AG04450 (cell line): ENCODE data around the gene PCAT6. TPM values are rescaled to one million over a fixed set of nuclear protein-coding genes. Genes with fewer than 3 reads are reported as not detected.

Source experiments
- CTCF ChIA-PET: fragments of 300-600, 350-600 bp; formaldehyde crosslinking; extraction: SDS; loops from one replicate; lab custom pipeline; 2022; ENCODE audit warnings: antibody characterized with exemption, inconsistent platforms; lab: Charles Lee
- POLR2A ChIA-PET: fragments of 350-600 bp; formaldehyde crosslinking; extraction: SDS; loops from one replicate; lab custom pipeline; 2021; ENCODE audit warnings: antibody characterized with exemption, inconsistent platforms; lab: Yijun Ruan, JAX
- DNase-seq: peaks from one replicate; pipeline ENCODE4 v3.0.0-alpha.2; 2011; ENCODE audit warnings: low read depth, low spot score
- H3K27ac ChIP-seq: one replicate; pipeline ENCODE4 v1.5.1; 2012; ENCODE audit warnings: low read depth, low read length, control low read depth
- H3K27me3 ChIP-seq: one replicate; pipeline ENCODE4 v1.6.0; 2012; ENCODE audit warnings: low read length; ENCODE audit not compliant: control insufficient read depth, insufficient read depth
- H3K4me3 ChIP-seq: 2 replicates; pipeline ENCODE4 v1.5.1; 2011; ENCODE audit warnings: mild to moderate bottlenecking, low read depth, low read length, control low read depth
- H3K9me3 ChIP-seq: 2 replicates; pipeline ENCODE4 v1.5.1; 2012; ENCODE audit warnings: low read length; ENCODE audit not compliant: control insufficient read depth, insufficient read depth
- polyA plus RNA-seq: library from polyadenylated mRNA; depleted of rRNA; stranded (reverse); fragments of >200 nt; gene quantifications from 2 replicates; pipeline ENCODE4 v1.2.3, GENCODE V29; 2011
- TF ChIP-seq, protein P1 (sequence below): IDR thresholded peaks from 2 replicates; pipeline ENCODE4 v1.5.1; 2011; ENCODE audit warnings: low read depth, low read length, control low read depth, inconsistent platforms

The PCAT6 gene
- polyA plus RNA-seq, 1 experiment: 3.0 TPM

DNA sequence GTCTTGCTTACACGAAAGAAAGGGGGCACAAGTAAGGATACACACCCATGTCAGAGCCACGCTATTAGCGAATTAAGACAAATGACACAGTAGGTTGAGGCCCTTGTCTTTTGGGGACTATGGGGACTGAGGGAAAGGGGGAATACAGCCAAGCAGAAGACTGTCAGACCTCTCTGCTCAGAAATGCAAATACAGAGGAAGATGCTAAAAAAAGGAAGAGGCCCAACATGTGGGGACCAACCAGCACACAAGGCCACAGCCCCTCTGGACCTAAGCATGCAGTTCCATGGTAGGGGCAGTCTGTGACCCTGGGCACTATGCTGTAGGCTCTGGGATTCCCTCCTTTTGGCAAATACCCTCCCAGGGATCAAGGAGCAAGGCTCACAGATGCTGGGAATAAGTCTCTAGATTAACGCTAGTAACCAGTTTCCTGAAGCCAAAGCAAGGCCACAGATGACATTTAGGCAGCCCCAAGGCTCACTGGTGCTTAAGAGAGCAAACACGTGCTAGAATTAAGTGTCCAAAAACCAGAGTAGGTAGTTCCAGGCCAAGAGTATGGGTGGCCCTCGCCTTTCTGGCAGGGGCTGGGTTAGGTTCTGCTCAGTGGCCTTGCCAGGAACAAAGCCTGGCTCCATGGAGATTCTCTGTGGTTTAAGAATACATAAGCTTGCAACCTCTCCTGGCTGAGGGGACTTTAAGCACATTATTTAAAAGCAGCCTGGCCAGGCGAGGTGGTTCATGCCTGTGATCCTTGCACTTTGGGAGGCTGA is 40.0 kb downstream of the PCAT6 start:
- H3K9me3 ChIP-seq: no peaks in the 10 kb centered on the region
- TF ChIP-seq, protein P1, sequence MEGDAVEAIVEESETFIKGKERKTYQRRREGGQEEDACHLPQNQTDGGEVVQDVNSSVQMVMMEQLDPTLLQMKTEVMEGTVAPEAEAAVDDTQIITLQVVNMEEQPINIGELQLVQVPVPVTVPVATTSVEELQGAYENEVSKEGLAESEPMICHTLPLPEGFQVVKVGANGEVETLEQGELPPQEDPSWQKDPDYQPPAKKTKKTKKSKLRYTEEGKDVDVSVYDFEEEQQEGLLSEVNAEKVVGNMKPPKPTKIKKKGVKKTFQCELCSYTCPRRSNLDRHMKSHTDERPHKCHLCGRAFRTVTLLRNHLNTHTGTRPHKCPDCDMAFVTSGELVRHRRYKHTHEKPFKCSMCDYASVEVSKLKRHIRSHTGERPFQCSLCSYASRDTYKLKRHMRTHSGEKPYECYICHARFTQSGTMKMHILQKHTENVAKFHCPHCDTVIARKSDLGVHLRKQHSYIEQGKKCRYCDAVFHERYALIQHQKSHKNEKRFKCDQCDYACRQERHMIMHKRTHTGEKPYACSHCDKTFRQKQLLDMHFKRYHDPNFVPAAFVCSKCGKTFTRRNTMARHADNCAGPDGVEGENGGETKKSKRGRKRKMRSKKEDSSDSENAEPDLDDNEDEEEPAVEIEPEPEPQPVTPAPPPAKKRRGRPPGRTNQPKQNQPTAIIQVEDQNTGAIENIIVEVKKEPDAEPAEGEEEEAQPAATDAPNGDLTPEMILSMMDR: no peak
- peaks cover 2% of the 10 kb centered on the region for H3K27me3 ChIP-seq
- no peak overlapping the region for H3K4me3 ChIP-seq
- H3K27ac ChIP-seq: no peak overlapping the region
- CTCF ChIA-PET: interaction anchor here (0.6 kb wide), 1 partner anchor 11 kb away, joined by 4 read pairs; no protein-coding TSS in a partner anchor
- no peak for DNase-seq
- POLR2A ChIA-PET: no interaction called here

DNA sequence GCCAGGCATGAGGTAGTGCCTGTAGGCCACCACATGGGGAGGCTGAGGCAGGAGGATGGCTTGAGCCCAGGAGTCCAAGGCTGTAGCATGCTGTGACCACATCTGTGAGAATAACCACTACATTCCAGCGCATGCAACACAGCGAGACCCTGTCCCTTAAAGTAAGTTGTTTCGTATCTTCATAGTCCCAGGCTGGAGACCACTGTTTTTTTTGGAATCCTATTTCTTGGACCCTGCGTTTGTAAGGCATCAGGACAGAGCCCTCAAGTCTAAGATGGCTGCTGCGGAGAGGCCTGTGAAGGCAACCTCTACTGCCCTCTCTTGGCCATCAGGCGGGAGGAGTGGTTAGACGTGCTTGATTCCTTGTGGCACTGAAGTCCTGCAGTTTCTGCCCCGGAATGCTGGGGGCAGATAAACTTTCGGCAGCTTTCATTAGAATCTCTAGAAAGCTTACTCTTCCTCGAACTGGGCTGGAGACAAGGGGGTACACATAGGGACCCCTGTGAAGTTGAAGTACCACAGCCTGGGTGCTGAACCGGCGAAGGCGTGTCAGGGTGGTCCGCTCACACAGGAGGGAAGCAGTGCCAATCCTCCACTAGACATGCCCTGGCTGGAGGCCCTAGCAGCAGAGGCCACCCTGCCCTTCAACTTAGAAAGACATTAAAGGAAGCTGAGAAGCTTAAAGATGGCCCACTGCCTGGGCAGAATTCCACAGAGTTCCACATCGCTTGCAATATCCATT is 41.6 kb downstream of the PCAT6 start:
- H3K4me3 ChIP-seq: no peak overlapping the region
- H3K9me3 ChIP-seq: no peaks in the 10 kb centered on the region
- DNase-seq: peak; percentile 18
- ChIA-PET POLR2A (no interaction called here), CTCF (interaction anchor here (0.6 to 1.2 kb wide), 6 partner anchors 10 to 1023 kb away, joined by 3 to 5 read pairs (median 3); partner anchors contain the start of gene IPO9)
- no peak overlapping the region for H3K27ac ChIP-seq
- TF ChIP-seq, protein P1: peak; percentile 62
- H3K27me3 ChIP-seq: no peaks in the 10 kb centered on the region

DNA sequence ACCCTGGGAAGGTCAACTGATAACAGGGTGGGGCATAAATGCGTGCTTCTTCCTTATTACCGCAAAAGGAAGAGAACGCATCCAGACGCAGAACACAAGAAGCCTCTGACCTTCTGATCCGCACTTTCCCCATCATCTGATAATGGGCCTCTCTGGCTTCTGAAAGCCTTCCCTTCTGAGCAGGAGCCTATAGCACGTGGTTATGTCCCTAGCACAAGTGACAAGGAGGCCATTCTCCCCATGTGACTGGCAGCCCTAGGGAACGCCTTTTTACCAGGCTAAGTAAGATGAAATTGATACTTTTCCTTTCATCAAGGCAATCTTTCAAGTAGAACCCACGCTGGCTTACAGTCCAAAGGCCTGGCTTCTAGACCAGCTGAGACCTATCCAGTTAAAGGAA is 44.0 kb downstream of the PCAT6 start:
- CTCF ChIA-PET: no interaction called here
- DNase-seq: no peak
- Histone ChIP-seq H3K27me3 (no peaks in the 10 kb centered on the region), H3K4me3 (no peak overlapping the region), H3K9me3 (no peaks in the 10 kb centered on the region), H3K27ac (no peak overlapping the region)
- TF ChIP-seq, protein P1: no peak
- POLR2A ChIA-PET: no interaction called here

DNA sequence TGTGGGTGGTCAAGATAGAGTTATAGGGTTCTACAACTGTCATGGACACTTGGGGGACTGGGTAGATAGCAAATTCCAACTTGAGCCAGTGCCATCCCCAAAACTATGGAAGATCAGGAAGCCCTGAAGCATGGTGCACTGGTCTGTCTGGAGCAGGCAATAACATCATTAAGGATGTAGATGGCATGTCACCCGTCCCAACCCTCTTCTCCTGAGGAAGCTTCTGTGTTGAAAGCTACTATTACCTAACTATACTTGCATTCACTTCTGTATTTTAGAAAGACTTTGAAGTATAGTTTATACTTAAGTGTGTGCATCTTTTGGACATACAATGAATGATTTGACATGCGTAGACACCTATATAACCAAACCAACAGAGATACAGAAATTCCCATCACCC is 45.3 kb downstream of the PCAT6 start:
- Histone ChIP-seq H3K27ac (no peak overlapping the region), H3K4me3 (no peak overlapping the region), H3K27me3 (no peaks in the 10 kb centered on the region), H3K9me3 (no peaks in the 10 kb centered on the region)
- CTCF ChIA-PET: no interaction called here
- TF ChIP-seq, protein P1: no peak
- DNase-seq: no peak
- POLR2A ChIA-PET: no interaction called here

DNA sequence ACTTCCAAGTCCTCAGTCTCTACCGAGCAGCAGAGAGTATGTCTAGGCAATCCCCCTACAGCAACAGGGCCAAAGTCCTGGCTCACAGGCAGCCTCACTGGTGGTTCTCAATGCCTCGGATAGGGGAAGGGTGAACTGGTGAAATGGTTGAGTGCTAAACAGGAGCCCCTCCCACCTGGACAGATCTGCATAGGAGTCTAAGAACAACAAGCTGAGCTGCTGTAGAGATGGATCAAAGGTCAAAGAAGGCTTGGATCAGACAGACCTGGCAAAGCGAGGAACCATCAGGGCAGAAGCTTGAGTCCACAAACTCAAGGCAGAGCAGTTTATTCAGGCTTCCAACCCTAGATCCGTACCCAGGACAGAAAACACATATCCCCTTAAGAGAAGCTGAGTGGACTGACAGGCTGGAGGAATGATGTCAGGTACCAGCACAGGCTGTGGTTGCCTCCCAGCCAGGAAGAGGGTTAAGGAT is 46.4 kb downstream of the PCAT6 start:
- ChIA-PET CTCF (no interaction called here), POLR2A (no interaction called here)
- Histone ChIP-seq H3K4me3 (no peak overlapping the region), H3K27me3 (no peaks in the 10 kb centered on the region), H3K27ac (no peak overlapping the region), H3K9me3 (no peaks in the 10 kb centered on the region)
- no peak for DNase-seq
- TF ChIP-seq, protein P1: no peak
